HG03039 (cell line): ENCODE data around the gene PELO.

Experiments used
- ATAC-seq: cut with Tn5 transposase; IDR thresholded peaks from one replicate; pipeline ENCODE4 v1.9.1; 2021; ENCODE audit warnings: mild to moderate bottlenecking, moderate library complexity; ENCODE audit not compliant: unreplicated experiment

The PELO gene

DNA sequence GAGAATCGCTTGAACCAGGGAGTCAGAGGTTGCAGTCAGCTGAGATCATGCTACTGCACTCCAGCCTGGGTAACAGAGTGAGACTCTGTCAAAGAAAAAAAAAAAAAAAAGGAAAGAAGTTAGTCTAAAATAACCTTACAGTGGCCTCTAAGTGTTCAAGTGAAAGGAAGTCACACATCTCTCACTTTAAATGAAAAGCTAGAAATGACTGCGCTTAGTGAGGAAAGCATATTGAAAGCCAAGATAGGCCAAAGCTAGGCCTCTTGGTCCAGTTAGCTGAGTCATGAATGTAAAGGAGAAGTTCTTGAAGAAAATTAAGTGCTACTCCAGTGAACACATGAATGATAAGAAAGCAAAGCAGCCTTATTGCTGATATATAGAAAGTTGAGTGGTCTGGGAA is 38.1 kb downstream of the PELO start:
- peak; percentile 68 for ATAC-seq

DNA sequence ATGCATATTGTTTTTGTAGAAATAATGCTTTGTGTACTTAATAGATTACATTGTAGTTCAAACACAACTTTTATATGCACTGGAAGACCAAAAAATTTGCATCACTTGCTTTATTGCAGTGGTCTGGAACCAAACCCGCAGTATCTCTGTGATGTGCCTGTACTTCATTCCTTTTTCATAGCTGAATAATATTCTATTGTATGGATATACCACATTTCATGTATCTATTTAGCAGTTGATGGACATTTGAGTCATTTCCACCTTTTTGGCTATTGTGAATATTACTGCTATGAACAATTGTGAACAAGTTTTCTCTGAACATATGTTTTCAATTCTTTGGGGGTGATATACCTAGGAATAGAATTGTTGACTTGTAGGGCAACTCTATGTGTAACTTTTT is 40.1 kb downstream of the PELO start:
- ATAC-seq = no peak

DNA sequence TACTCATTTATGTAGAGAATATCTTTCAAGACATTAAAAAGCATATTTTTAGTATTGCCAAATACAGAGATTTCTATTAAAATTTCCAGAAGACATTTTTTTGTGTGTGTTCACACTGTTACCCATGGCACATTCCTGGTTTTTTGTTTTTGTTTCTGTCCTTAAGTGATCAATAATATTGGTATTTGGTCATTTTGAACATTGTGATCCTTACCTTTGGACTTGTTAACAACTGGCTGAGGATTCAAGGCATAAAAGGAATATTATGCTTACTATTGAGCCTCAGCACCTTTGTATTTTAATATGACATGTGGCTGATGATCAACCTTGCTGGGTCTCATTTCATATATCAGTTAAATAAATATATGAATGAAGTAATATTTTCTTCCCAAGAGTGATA is 41.9 kb downstream of the PELO start:
- no peak for ATAC-seq

DNA sequence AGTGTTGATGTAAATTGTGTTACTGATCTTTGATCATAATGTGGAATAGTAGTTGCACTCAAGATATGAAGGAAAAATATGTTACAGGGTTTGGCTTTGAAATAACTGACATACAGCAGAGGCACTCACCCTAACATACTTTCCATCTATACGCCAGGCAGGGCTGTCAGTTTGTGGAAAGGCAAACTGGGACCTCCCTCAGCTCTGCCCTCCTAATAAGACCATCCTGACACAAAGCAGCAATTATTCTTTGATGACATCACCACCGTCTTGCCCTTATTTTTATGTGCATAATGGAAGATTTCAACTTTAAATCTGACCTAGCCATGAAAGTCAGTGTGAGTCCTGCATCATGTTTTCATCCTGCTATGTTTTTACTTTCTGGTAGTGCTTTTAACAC is 42.9 kb downstream of the PELO start:
- no peak for ATAC-seq

DNA sequence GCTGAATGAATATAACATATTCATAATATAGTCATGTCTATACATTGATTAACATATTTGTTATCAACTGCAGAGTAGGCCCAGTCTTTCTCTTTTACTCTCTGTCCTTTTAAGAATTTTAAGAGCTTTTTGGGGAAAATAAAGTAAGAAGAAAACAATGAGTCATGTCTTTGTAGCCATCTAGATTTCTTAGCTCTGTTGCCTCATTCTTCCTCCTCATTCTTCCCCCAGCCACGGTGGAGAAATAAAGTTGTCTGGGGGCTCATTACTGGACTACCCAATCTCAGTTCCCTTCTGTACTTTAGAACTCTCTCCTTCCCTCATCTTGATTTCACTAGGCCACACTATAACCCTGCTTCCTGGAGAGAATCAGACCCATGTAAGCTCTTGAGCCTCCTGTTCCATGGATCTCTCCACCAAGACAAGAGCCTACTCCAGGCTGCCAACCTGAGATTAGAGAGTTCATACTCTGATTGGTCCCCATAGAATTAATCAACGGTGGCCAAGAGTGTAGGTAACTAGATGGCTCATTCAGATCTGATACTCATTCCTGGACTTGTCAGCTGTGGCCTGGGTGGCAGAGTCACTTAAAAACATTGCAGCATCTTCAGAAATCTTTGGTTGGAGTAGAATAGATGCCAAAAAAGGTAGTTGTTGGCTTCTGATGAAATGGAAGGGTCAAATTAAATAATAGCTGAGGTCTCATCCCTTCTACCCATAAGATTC is 44.2 kb downstream of the PELO start:
- ATAC-seq = no peak

DNA sequence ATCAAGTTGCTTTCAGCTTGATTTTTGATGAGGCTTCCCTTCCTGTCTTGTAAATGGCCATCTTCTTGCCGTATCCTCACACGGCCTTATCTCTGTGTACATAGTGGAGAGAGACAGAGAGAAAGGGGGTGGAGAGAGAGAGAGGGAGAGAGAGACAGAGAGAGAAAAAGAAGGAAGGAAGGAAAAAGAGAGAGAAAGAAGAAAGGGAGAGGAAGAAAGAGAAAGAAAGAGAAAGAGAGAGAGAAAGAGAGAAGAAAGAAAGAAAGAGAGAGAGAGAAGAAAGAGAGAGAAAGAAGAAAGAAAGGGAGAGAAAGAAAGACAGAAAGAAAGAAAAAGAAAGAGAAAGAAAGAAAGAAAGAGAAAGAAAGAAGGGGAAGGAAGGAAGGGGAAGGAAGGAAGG is 46.6 kb downstream of the PELO start:
- ATAC-seq = no peak

DNA sequence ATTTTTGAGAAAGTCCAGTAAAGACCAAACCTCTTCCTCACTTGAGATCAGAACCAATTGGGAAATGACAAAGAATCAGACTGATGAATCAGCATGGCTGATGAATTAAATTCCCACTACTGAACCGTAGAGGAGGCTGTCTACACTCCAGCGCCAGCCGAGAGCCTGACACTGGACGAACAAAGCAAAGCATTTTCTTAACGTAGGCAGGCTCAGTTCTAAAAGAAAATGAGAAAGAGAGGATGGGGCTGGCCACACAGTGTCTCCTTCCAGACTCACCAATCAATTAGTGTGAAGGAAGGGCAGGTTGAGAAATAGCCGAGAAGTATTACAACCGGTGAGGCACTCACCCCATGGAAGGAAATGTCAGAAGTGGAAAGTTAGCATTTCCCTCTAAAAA is 49.4 kb downstream of the PELO start:
- no peak for ATAC-seq
